Measurements from ENCODE around the gene ADGRF5.
"Not testable (repeated sequence)": the region's sequence is repeated elsewhere in the genome, so short reads cannot be mapped to it uniquely, and the experiment has no call there.

The ADGRF5 gene

DNA sequence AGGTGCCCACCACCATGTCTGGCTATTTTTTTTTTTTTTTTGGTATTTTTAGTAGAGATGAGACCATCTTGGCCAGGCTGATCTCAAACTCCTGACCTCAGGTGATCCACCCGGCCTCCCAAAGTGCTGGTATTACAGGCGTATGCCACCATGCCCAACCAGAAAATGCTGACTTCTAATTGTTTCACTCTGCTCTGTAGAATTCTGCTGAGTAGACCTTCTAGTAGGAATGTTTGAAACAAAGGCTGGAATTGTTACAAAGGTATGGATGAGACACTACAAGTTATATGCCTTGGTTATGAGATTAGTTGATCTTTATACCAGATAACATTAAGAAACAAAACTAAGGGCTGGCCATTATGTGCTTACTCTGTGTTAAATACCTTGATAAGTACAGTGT lies 83.7 kb downstream of the ADGRF5 start:
- TF ChIP-seq, protein P1, sequence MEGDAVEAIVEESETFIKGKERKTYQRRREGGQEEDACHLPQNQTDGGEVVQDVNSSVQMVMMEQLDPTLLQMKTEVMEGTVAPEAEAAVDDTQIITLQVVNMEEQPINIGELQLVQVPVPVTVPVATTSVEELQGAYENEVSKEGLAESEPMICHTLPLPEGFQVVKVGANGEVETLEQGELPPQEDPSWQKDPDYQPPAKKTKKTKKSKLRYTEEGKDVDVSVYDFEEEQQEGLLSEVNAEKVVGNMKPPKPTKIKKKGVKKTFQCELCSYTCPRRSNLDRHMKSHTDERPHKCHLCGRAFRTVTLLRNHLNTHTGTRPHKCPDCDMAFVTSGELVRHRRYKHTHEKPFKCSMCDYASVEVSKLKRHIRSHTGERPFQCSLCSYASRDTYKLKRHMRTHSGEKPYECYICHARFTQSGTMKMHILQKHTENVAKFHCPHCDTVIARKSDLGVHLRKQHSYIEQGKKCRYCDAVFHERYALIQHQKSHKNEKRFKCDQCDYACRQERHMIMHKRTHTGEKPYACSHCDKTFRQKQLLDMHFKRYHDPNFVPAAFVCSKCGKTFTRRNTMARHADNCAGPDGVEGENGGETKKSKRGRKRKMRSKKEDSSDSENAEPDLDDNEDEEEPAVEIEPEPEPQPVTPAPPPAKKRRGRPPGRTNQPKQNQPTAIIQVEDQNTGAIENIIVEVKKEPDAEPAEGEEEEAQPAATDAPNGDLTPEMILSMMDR (IDR thresholded peaks at IDR 0.05; ENCODE audit: insufficient read depth, low read depth, low read length, missing control alignments), result no peak
- no peak for DNase-seq (ENCODE audit: low read depth)
- no peak overlapping the region for H3K4me3 ChIP-seq (ENCODE audit: low read depth, low read length)

DNA sequence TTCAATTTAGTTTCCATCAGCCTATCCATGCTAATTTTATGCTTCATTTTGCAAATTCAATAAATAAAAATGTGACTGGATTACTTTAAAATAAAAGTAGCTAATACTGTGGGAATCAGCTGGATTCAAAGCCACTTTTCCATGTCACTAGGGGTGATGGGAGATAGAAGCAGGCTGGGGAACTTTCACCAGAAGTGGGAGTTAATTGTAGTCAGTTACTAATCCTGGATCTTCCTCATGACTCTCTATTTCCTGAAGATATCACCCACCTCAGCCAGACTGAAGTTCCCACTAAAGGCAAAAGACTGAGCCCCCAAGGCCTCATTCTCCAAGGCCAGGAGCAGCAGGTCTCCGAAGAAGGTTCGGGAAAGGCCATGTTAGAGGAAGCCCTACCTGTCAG lies 86.7 kb downstream of the ADGRF5 start:
- H3K4me3 ChIP-seq (ENCODE audit: low read depth, low read length); DNase-seq (ENCODE audit: low read depth): not testable (repeated sequence)

- H3K4me3 ChIP-seq (ENCODE audit: low read depth, low read length); DNase-seq (ENCODE audit: low read depth): not testable (repeated sequence)
Observed at GRCh38 chr6:46834257-46834916, 87.4 kb downstream of the ADGRF5 start.

GRCh38 chr6:46832816-46833215 lies 88.9 kb downstream of the ADGRF5 start:
- no peak for DNase-seq (ENCODE audit: low read depth)
- TF ChIP-seq, protein P1 (IDR thresholded peaks at IDR 0.05; ENCODE audit: insufficient read depth, low read depth, low read length, missing control alignments), result no peak
- no peak overlapping the region for H3K4me3 ChIP-seq (ENCODE audit: low read depth, low read length)

GRCh38 chr6:46828939-46829338 lies 92.8 kb downstream of the ADGRF5 start:
- TF ChIP-seq, protein P1 (IDR thresholded peaks at IDR 0.05; ENCODE audit: insufficient read depth, low read depth, low read length, missing control alignments), result no peak
- H3K4me3 ChIP-seq (ENCODE audit: low read depth, low read length), result no peak overlapping the region
- DNase-seq (ENCODE audit: low read depth), result no peak

DNA sequence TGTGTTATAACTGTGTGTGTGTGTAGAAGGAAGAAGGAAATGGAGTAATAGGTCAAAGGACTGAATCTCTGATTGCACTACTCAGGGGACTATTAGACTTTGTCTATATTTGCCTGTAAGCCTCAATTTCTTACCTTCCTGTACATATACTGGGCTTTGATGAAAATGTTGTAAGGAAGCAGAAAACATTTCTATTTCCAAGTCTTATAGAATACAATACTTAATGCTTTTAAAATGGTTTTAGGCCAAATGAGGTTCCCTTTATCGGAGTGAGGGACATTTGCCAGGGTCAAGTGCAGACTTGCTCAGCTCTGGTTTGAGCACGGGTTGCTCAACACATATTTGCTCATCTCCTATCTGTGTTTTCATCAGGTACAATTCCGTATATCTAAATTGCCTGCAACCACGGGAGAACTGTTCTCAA lies 100.3 kb downstream of the ADGRF5 start:
- no peak for DNase-seq (ENCODE audit: low read depth)
- H3K4me3 ChIP-seq (ENCODE audit: low read depth, low read length), result no peak overlapping the region
- TF ChIP-seq, protein P1 (IDR thresholded peaks at IDR 0.05; ENCODE audit: insufficient read depth, low read depth, low read length, missing control alignments), result no peak

- no peak for DNase-seq (ENCODE audit: low read depth)
- TF ChIP-seq, protein P1 (IDR thresholded peaks at IDR 0.05; ENCODE audit: insufficient read depth, low read depth, low read length, missing control alignments), result no peak
Observed at GRCh38 chr6:46819561-46819960, 102.2 kb downstream of the ADGRF5 start.

DNA sequence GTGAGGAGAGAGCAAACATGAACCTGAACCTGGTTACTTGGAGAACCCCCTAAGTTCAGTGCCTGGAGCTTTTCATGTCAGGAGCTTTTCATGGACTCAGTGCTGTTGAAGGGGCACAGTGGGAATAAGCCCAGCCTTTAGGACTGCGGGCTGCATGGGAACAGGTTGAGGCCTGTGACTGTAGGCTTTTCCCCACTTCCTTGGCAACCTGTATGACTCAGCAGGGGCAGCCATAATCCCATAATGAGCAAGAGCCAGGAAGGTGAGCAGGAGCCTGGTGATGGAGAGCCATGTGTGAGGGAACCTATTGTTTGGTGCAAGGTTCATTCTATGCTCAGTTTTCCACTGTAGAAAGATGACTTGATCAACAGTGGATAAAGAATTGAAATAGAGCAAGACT lies 105.1 kb downstream of the ADGRF5 start:
- TF ChIP-seq, protein P1 (IDR thresholded peaks at IDR 0.05; ENCODE audit: insufficient read depth, low read depth, low read length, missing control alignments), result no peak
- DNase-seq (ENCODE audit: low read depth), result no peak
- H3K4me3 ChIP-seq (ENCODE audit: low read depth, low read length), result no peak overlapping the region

More at GRCh38 chr6:46819561-46819960, 102.2 kb downstream of the ADGRF5 start:
- H3K4me3 ChIP-seq (ENCODE audit: low read depth, low read length), result no peak overlapping the region
